Lower leg skin (tissue), 4 donors: Measurements from ENCODE around the gene JDP2. TPM values are rescaled to one million over a fixed set of nuclear protein-coding genes. Genes with fewer than 3 reads are reported as not detected.

ENCODE experiments used
- DNase-seq, 2 donors: peaks; one replicate each; pipeline ENCODE4 v3.0.0-alpha.2; 2019; ENCODE audit warnings: low spot score in 2 of 2
- H3K4me3 ChIP-seq: fragments of 200-600 bp; sonication (generic); 2 replicates; pipeline ENCODE4 v1.5.1; 2017; ENCODE audit warnings: mild to moderate bottlenecking, low read depth; ENCODE audit not compliant: poor library complexity, severe bottlenecking
- CTCF ChIP-seq, 3 donors: fragments of 450-650 bp; IDR thresholded peaks; one replicate each; pipeline ENCODE4 v1.5.1; 2016; ENCODE audit warnings: antibody characterized with exemption in 3 of 3, mild to moderate bottlenecking in 3 of 3, moderate library complexity in 2 of 3
- POLR2A ChIP-seq, 2 donors: fragments of 450-650 bp; IDR thresholded peaks; one replicate each; pipeline ENCODE4 v1.6.1; 2016 to 2017; ENCODE audit warnings: antibody characterized with exemption in 2 of 2, mild to moderate bottlenecking in 1 of 2, moderate library complexity in 1 of 2
- WGBS, 2 donors: methylation state at CpG; one replicate each; pipeline ENCODE4 v1.1.5; 2018; 5-methylcytosine and 5-hydroxymethylcytosine counted together
- intact Hi-C: fragments of 100-400 bp; cut with DNase I; formaldehyde crosslinking; loops from one replicate; pipeline ENCODE4 v1.15.0; 2023; ENCODE audit warnings: low total_unique reads
- total RNA-seq, 4 donors: library from RNA; depleted of rRNA; stranded (reverse); fragments of >200 nt; gene quantifications; one replicate each; pipeline ENCODE4 v1.1.0, GENCODE V29; 2016

Gene JDP2
- total RNA-seq, 4 donors from 2014 or later = 31.7 to 53.9 (median 36.0) TPM

- H3K4me3 ChIP-seq = no peak overlapping the region
- intact Hi-C loops = no loop called here
- TF ChIP-seq CTCF (IDR thresholded peaks at IDR 0.05) (no peak), POLR2A (IDR thresholded peaks at IDR 0.05) (no peak)
- no peak for DNase-seq
- 84 to 85% methylated on average over 9 of the region's 9 CpGs for WGBS, 2 donors
Observed at GRCh38 chr14:75434890-75435248, 7.0 kb downstream of the JDP2 start.

DNA sequence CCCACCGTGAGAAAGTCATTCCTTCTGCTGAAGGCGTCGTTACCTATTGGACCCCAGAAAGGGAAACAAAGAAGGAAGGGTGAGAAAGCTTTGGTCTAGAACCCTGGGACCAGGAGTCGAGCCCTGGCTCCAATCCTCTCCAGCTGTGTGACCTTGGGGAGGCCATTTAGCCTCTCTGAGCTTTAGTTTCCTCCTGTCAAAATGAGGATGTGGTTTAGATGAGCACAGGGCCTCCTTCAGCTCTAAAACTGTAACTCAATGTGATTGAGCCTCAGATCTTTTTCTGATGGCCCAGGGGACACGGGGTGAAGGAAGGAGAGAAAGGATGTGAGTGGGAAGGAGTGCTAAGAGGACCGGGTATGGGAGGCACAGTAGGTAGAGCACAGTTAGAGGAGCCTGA lies 7.7 kb downstream of the JDP2 start:
- intact Hi-C loops = no loop called here
- H3K4me3 ChIP-seq = no peak overlapping the region
- 84 to 86% methylated on average over 6 of the region's 6 CpGs for WGBS, 2 donors
- DNase-seq = no peak
- TF ChIP-seq POLR2A (IDR thresholded peaks at IDR 0.05) (no peak), CTCF (IDR thresholded peaks at IDR 0.05) (no peak)

GRCh38 chr14:75437201-75438143 lies 9.7 kb downstream of the JDP2 start:
- no peak for TF ChIP-seq POLR2A (IDR thresholded peaks at IDR 0.05)
- TF ChIP-seq CTCF (IDR thresholded peaks at IDR 0.05) = no peak
- intact Hi-C loops = no loop called here
- no peak overlapping the region for H3K4me3 ChIP-seq
- WGBS, 2 donors = 77 to 78% methylated on average over 13 of the region's 14 CpGs
- DNase-seq = no peak

DNA sequence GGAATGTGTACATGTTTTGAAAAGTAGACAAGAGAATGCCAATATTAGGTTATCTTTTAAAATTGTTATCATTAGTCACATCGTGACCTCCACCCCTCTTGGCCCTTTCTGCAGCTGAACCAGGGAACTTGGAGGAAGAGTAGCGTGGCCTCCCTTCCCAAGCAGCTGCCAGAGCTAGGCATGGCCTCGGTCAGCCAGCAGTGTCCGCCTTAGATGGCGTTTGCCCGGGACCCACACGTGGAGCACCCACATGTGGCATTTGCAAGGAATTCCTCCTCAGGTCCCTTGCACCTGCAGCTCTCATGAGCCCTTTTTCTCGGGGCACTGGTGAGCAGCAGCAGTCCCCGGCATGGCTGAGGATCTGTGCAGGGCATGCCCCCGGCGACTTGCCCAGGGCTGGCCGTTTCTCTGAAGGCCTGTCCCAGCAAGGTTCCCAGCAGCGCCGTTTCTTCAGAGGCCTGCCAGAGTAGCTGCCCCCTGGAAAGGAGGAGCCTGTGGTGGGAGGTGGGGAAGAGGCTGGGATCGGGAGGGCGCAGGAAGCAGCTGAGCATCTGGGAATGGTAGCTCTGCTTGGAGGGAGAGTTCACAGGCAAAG lies 10.8 kb downstream of the JDP2 start:
- intact Hi-C loops = no loop called here
- DNase-seq = no peak
- TF ChIP-seq CTCF (IDR thresholded peaks at IDR 0.05) = no peak
- no peak for TF ChIP-seq POLR2A (IDR thresholded peaks at IDR 0.05)
- WGBS, 2 donors = 72 to 78% methylated on average over 16 of the region's 16 CpGs
- H3K4me3 ChIP-seq = no peak overlapping the region

DNA sequence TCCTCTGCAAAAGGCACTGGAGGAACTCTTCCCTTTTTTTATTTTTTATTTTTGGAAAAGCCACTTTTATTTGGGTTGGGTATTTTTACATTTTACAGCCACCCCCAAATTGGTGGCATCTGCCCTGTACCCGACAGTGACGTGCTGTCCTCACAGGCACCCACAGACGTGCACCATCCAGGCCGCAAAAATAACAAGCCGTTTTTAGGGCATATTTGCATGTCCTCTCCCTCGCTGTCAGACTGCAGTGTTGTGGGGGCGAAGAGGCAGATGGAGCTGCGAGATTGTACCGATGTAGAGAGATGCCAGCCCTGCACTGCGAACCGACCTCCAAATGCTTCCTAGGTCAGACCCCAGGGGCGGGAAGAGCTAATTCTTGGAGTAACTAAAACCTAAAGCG lies 12.2 kb downstream of the JDP2 start:
- DNase-seq = no peak
- H3K4me3 ChIP-seq = no peak overlapping the region
- intact Hi-C loops = no loop called here
- 89 to 91% methylated on average over 13 of the region's 13 CpGs for WGBS, 2 donors
- TF ChIP-seq CTCF (IDR thresholded peaks at IDR 0.05) (no peak), POLR2A (IDR thresholded peaks at IDR 0.05) (no peak)
